Mesenteric fat pad (tissue), 1 donor: Measurements from ENCODE around the gene DVL1. TPM values are rescaled to one million over a fixed set of nuclear protein-coding genes. Genes with fewer than 3 reads are reported as not detected.

Experiments used
- DNase-seq: peaks from one replicate; pipeline ENCODE4 v3.0.0-alpha.2; 2020; ENCODE audit warnings: low spot score
- total RNA-seq: library from RNA; stranded (reverse); fragmentation: NEBNext Ultra II Directional; extraction: Animal tissue kit (Norgen Biotek cat#: 25700); gene quantifications from one replicate; pipeline ENCODE4 v1.2.1, GENCODE V29; 2021
- donor health status: DM: yes; HTN: yes; CAD: no.

The DVL1 gene
- total RNA-seq, 1 donor from 2014 or later: 52.1 TPM

- no peak for DNase-seq
Measured at GRCh38 chr1:1356796-1357401, 7.7 kb upstream of the DVL1 start.

GRCh38 chr1:1356166-1356795 is 7.1 kb upstream of the DVL1 start:
- DNase-seq: no peak

GRCh38 chr1:1355416-1355815 is 6.2 kb upstream of the DVL1 start:
- no peak for DNase-seq

GRCh38 chr1:1354271-1355247 is 5.3 kb upstream of the DVL1 start:
- DNase-seq: no peak

- no peak for DNase-seq
Measured at GRCh38 chr1:1353389-1354151, 4.4 kb upstream of the DVL1 start.

- DNase-seq: no peak
Measured at GRCh38 chr1:1352786-1353388, 3.7 kb upstream of the DVL1 start.

GRCh38 chr1:1351511-1352427 is 2.6 kb upstream of the DVL1 start:
- DNase-seq: no peak

GRCh38 chr1:1348420-1349255 is 580 bp downstream of the DVL1 start:
- no peak for DNase-seq

- DNase-seq: no peak
Measured at GRCh38 chr1:1347663-1348419, 1.4 kb downstream of the DVL1 start.

- DNase-seq: no peak
Measured at GRCh38 chr1:1347026-1347595, 2.1 kb downstream of the DVL1 start.

GRCh38 chr1:1346501-1346890 is 2.7 kb downstream of the DVL1 start:
- DNase-seq: no peak

GRCh38 chr1:1345860-1346500 is 3.2 kb downstream of the DVL1 start:
- DNase-seq: no peak

GRCh38 chr1:1345384-1345783 is 3.8 kb downstream of the DVL1 start:
- no peak for DNase-seq

GRCh38 chr1:1344655-1345361 is 4.4 kb downstream of the DVL1 start:
- DNase-seq: no peak

GRCh38 chr1:1343811-1344421 is 5.3 kb downstream of the DVL1 start:
- no peak for DNase-seq

- no peak for DNase-seq
Measured at GRCh38 chr1:1342584-1343115, 6.6 kb downstream of the DVL1 start.
